ENCODE measurements around the gene SYNJ2. TPM values are rescaled to one million over a fixed set of nuclear protein-coding genes. Genes with fewer than 3 reads are reported as not detected.

The SYNJ2 gene
- total and polyA plus RNA-seq, 2 experiments from 2014 or later: 20.5 to 28.6 TPM

GRCh38 chr6:158019416-158019815 is 37.8 kb downstream of the SYNJ2 start:
- no peak overlapping the region for H3K4me3 ChIP-seq
- no peak overlapping the region for H3K4me2 ChIP-seq (ENCODE audit: unreplicated experiment)
- in situ Hi-C loops (cut with MboI): no loop called here
- peaks cover 17% of the 10 kb centered on the region for H3K36me3 ChIP-seq (ENCODE audit: low read depth)
- no peak overlapping the region for H3K9ac ChIP-seq
- H3K9me3 ChIP-seq (ENCODE audit: low read depth): no peaks in the 10 kb centered on the region
- H3K9me2 ChIP-seq (ENCODE audit: insufficient read depth): no peaks in the 10 kb centered on the region
- H3K4me1 ChIP-seq (ENCODE audit: insufficient read depth): peaks cover 23% of the 10 kb centered on the region
- H4K20me1 ChIP-seq (ENCODE audit: insufficient read depth): no peaks in the 10 kb centered on the region
- 100% methylated on average over 7 to 8 of the region's 8 CpGs for WGBS, 2 experiments (ENCODE audit: low coverage in 1 of 2, low lambda C conversion rate in 2 of 2, missing lambda C conversion rate in 2 of 2)
- no peak overlapping the region for H2AFZ ChIP-seq
- no peak for DNase-seq
- H3F3A ChIP-seq (ENCODE audit: insufficient read depth): peaks cover 14% of the 10 kb centered on the region
- no peaks in the 10 kb centered on the region for H3K27me3 ChIP-seq (replicated peaks; ENCODE audit: insufficient read depth)
- peaks cover 100% of the 10 kb centered on the region for H3K79me2 ChIP-seq (ENCODE audit: insufficient read depth)
- H3K27ac ChIP-seq: no peak overlapping the region
- TF ChIP-seq EZH2 (IDR thresholded peaks at IDR 0.05; ENCODE audit: insufficient read depth, poor library complexity, severe bottlenecking): no peak
- no peak for TF ChIP-seq EZH2phosphoT487 (IDR thresholded peaks at IDR 0.05; ENCODE audit: insufficient read depth, low read depth)

GRCh38 chr6:158020272-158020711 is 38.6 kb downstream of the SYNJ2 start:
- Histone ChIP-seq H3K27me3 (replicated peaks; ENCODE audit: insufficient read depth) (no peaks in the 10 kb centered on the region), H4K20me1 (ENCODE audit: insufficient read depth) (no peaks in the 10 kb centered on the region), H3K9me3 (ENCODE audit: low read depth) (no peaks in the 10 kb centered on the region), H3K9me2 (ENCODE audit: insufficient read depth) (no peaks in the 10 kb centered on the region), H3F3A (ENCODE audit: insufficient read depth) (peaks cover 19% of the 10 kb centered on the region), H3K4me3 (no peak overlapping the region), H3K79me2 (ENCODE audit: insufficient read depth) (peaks cover 100% of the 10 kb centered on the region), H3K27ac (no peak overlapping the region), H3K9ac (no peak overlapping the region), H3K4me1 (ENCODE audit: insufficient read depth) (peaks cover 20% of the 10 kb centered on the region), H3K4me2 (ENCODE audit: unreplicated experiment) (no peak overlapping the region), H2AFZ (no peak overlapping the region), H3K36me3 (ENCODE audit: low read depth) (peaks cover 17% of the 10 kb centered on the region)
- 84 to 85% methylated on average over 6 of the region's 6 CpGs for WGBS, 2 experiments (ENCODE audit: low coverage in 1 of 2, low lambda C conversion rate in 2 of 2, missing lambda C conversion rate in 2 of 2)
- TF ChIP-seq EZH2phosphoT487 (IDR thresholded peaks at IDR 0.05; ENCODE audit: insufficient read depth, low read depth) (no peak), EZH2 (IDR thresholded peaks at IDR 0.05; ENCODE audit: insufficient read depth, poor library complexity, severe bottlenecking) (no peak)
- in situ Hi-C loops (cut with MboI): no loop called here
- DNase-seq: no peak

- H3K9me2 ChIP-seq (ENCODE audit: insufficient read depth): no peaks in the 10 kb centered on the region
- WGBS, 2 experiments (ENCODE audit: low coverage in 1 of 2, low lambda C conversion rate in 2 of 2, missing lambda C conversion rate in 2 of 2): 98 to 100% methylated on average over 2 of the region's 2 CpGs
- no peaks in the 10 kb centered on the region for H3K9me3 ChIP-seq (ENCODE audit: low read depth)
- peaks cover 21% of the 10 kb centered on the region for H3K4me1 ChIP-seq (ENCODE audit: insufficient read depth)
- H3K9ac ChIP-seq: no peak overlapping the region
- no peak overlapping the region for H2AFZ ChIP-seq
- DNase-seq: no peak
- H3K36me3 ChIP-seq (ENCODE audit: low read depth): peaks cover 17% of the 10 kb centered on the region
- TF ChIP-seq EZH2 (IDR thresholded peaks at IDR 0.05; ENCODE audit: insufficient read depth, poor library complexity, severe bottlenecking) (no peak), EZH2phosphoT487 (IDR thresholded peaks at IDR 0.05; ENCODE audit: insufficient read depth, low read depth) (no peak)
- H3K27ac ChIP-seq: no peak overlapping the region
- H3F3A ChIP-seq (ENCODE audit: insufficient read depth): peaks cover 24% of the 10 kb centered on the region
- no peak overlapping the region for H3K4me3 ChIP-seq
- H3K4me2 ChIP-seq (ENCODE audit: unreplicated experiment): no peak overlapping the region
- in situ Hi-C loops (cut with MboI): no loop called here
- H4K20me1 ChIP-seq (ENCODE audit: insufficient read depth): no peaks in the 10 kb centered on the region
- no peaks in the 10 kb centered on the region for H3K27me3 ChIP-seq (replicated peaks; ENCODE audit: insufficient read depth)
- H3K79me2 ChIP-seq (ENCODE audit: insufficient read depth): peaks cover 99% of the 10 kb centered on the region
Observed at GRCh38 chr6:158020811-158021210, 39.1 kb downstream of the SYNJ2 start.

GRCh38 chr6:158021376-158021775 is 39.7 kb downstream of the SYNJ2 start:
- in situ Hi-C loops (cut with MboI): no loop called here
- TF ChIP-seq EZH2phosphoT487 (IDR thresholded peaks at IDR 0.05; ENCODE audit: insufficient read depth, low read depth) (no peak), EZH2 (IDR thresholded peaks at IDR 0.05; ENCODE audit: insufficient read depth, poor library complexity, severe bottlenecking) (no peak)
- peaks cover 17% of the 10 kb centered on the region for H3K36me3 ChIP-seq (ENCODE audit: low read depth)

More at GRCh38 chr6:158021376-158021775, 39.7 kb downstream of the SYNJ2 start:
- H3K4me3 ChIP-seq: no peak overlapping the region
- H3K9me3 ChIP-seq (ENCODE audit: low read depth): no peaks in the 10 kb centered on the region
- H2AFZ ChIP-seq: no peak overlapping the region
- WGBS, 2 experiments (ENCODE audit: low coverage in 1 of 2, low lambda C conversion rate in 2 of 2, missing lambda C conversion rate in 2 of 2): 95 to 97% methylated on average over 4 of the region's 4 CpGs
- no peaks in the 10 kb centered on the region for H3K27me3 ChIP-seq (replicated peaks; ENCODE audit: insufficient read depth)
- H3K27ac ChIP-seq: no peak overlapping the region
- H3F3A ChIP-seq (ENCODE audit: insufficient read depth): peaks cover 23% of the 10 kb centered on the region; the same call in 1 of the 2 replicates
- no peak for DNase-seq
- H3K9ac ChIP-seq: no peak overlapping the region
- H3K9me2 ChIP-seq (ENCODE audit: insufficient read depth): no peaks in the 10 kb centered on the region
- peaks cover 93% of the 10 kb centered on the region for H3K79me2 ChIP-seq (ENCODE audit: insufficient read depth)
- H3K4me2 ChIP-seq (ENCODE audit: unreplicated experiment): no peak overlapping the region
- H4K20me1 ChIP-seq (ENCODE audit: insufficient read depth): no peaks in the 10 kb centered on the region
- peaks cover 20% of the 10 kb centered on the region for H3K4me1 ChIP-seq (ENCODE audit: insufficient read depth)
